CD4-positive, alpha-beta memory T cell (primary cell): ENCODE results near the gene EXOC3L2. TPM values are rescaled to one million over a fixed set of nuclear protein-coding genes. Genes with fewer than 3 reads are reported as not detected.

ENCODE experiments used
- CTCF ChIA-PET: fragments of 350-600 bp; sonication (Branson Sonifier 250); formaldehyde crosslinking; loops from one replicate; lab custom pipeline; 2021; ENCODE audit warnings: inconsistent platforms; ENCODE audit not compliant: partially characterized antibody; lab: Charles Lee
- POLR2A ChIA-PET: fragments of 350-600 bp; sonication (Branson Sonifier 250); formaldehyde crosslinking; loops from one replicate; lab custom pipeline; 2021; ENCODE audit not compliant: partially characterized antibody; lab: Charles Lee
- DNase-seq, 5 donors: peaks; one replicate each; pipeline versions ENCODE4 v3.0.0 to v3.0.0-alpha.2; 2020 to 2022; ENCODE audit warnings: mixed read lengths in 1 of 5
- H3K27ac ChIP-seq: one replicate; pipeline ENCODE4 v1.7.0; 2013; ENCODE audit warnings: low read depth, low read length
- H3K27me3 ChIP-seq: 2 replicates; pipeline ENCODE4 v1.7.0; 2013; ENCODE audit warnings: mild to moderate bottlenecking, low read length, moderate library complexity; ENCODE audit not compliant: insufficient read depth
- H3K36me3 ChIP-seq: 2 replicates; pipeline ENCODE4 v1.7.0; 2013; ENCODE audit warnings: mild to moderate bottlenecking, low read length, moderate library complexity; ENCODE audit not compliant: insufficient read depth
- H3K4me1 ChIP-seq: 2 replicates; pipeline ENCODE4 v1.7.0; 2013; ENCODE audit warnings: mild to moderate bottlenecking, low read length, moderate library complexity; ENCODE audit not compliant: insufficient read depth
- H3K4me3 ChIP-seq, 2 donors: one replicate each; pipeline ENCODE4 v1.7.0; 2013; ENCODE audit warnings: low read length in 2 of 2, mild to moderate bottlenecking in 1 of 2
- H3K9me3 ChIP-seq, 2 donors: one replicate each; pipeline ENCODE4 v1.7.0; 2013; ENCODE audit warnings: low read length in 2 of 2, control low read depth in 1 of 2; ENCODE audit not compliant: control insufficient read depth in 1 of 2
- H3K27ac Mint-ChIP-seq, 7 donors: one replicate each; pipeline ENCODE4 v1.8.0; 2020 to 2021; ENCODE audit warnings: mixed read lengths in 7 of 7, mild to moderate bottlenecking in 6 of 7, inconsistent platforms in 3 of 7, moderate library complexity in 3 of 7
- H3K27me3 Mint-ChIP-seq, 2 donors: one replicate each; pipeline ENCODE4 v1.8.0; 2020 to 2021; ENCODE audit warnings: mixed read lengths in 2 of 2
- H3K36me3 Mint-ChIP-seq, 2 donors: one replicate each; pipeline ENCODE4 v1.8.0; 2020 to 2021; ENCODE audit warnings: mixed read lengths in 2 of 2, inconsistent platforms in 1 of 2, mild to moderate bottlenecking in 1 of 2
- H3K4me1 Mint-ChIP-seq, 4 donors: one replicate each; pipeline ENCODE4 v1.8.0; 2020 to 2021; ENCODE audit warnings: mixed read lengths in 4 of 4, mild to moderate bottlenecking in 1 of 4
- H3K4me3 Mint-ChIP-seq, 8 donors: one replicate each; pipeline ENCODE4 v1.8.0; 2020 to 2021; ENCODE audit warnings: mixed read lengths in 8 of 8, mild to moderate bottlenecking in 7 of 8, moderate library complexity in 6 of 8, inconsistent platforms in 3 of 8
- H3K9me3 Mint-ChIP-seq, 8 donors: one replicate each; pipeline ENCODE4 v1.8.0; 2020 to 2021; ENCODE audit warnings: mixed read lengths in 8 of 8, mild to moderate bottlenecking in 5 of 8, inconsistent platforms in 3 of 8, moderate library complexity in 1 of 8
- intact Hi-C: fragments of 100-400 bp; cut with micrococcal nuclease; formaldehyde crosslinking; loops from one replicate; pipeline ENCODE4 v1.15.1; 2023
- polyA plus RNA-seq, 2 donors: library from polyadenylated mRNA; unstranded; fragments of 300-500 nt; fragmentation: Illumina TruSeq; gene quantifications; one replicate each; pipeline ENCODE4 v1.2.3, GENCODE V29; 2021
- total RNA-seq, 2 experiments: library from RNA; stranded (reverse); gene quantifications; one replicate each; pipeline ENCODE4 v1.2.3, GENCODE V29; 2021

Gene EXOC3L2
- total and polyA plus RNA-seq, 4 experiments from 2014 or later: not detected

- ChIA-PET CTCF (no interaction called here), POLR2A (interaction anchor here (1.1 to 4.1 kb wide), 2 partner anchors 9 to 15 kb away, joined by 4 to 33 read pairs; partner anchors contain the start of genes BLOC1S3 and TRAPPC6A)
- Mint-ChIP-seq H3K9me3 (no peaks in the 10 kb centered on the region), H3K36me3 (no peaks in the 10 kb centered on the region), H3K27ac (peak overlapping the region in 1 of 7 donors; percentile 29), H3K4me1 (peaks cover 14 to 35% (median 24%) of the 10 kb centered on the region in 4 donors), H3K4me3 (no peak overlapping the region), H3K27me3 (peaks cover 0 to 1% of the 10 kb centered on the region in 2 donors)
- H3K4me1 ChIP-seq: peaks cover 20% of the 10 kb centered on the region
- H3K36me3 ChIP-seq: no peaks in the 10 kb centered on the region
- H3K27me3 ChIP-seq: no peaks in the 10 kb centered on the region
- H3K4me3 ChIP-seq: no peak overlapping the region
- H3K9me3 ChIP-seq: no peaks in the 10 kb centered on the region
- no peak for DNase-seq
- intact Hi-C loops: no loop called here
- H3K27ac ChIP-seq: no peak overlapping the region
These were observed 82.5 kb downstream of the EXOC3L2 start for GRCh38 chr19:45162608-45163143.

Other genes starting within 250 kb of the EXOC3L2 start
- gene RELB, start 243.9 kb downstream of the EXOC3L2 start, total RNA-seq: 10 to 100 TPM; 38.8 to 39.8 TPM
- gene RELB, start 243.9 kb downstream of the EXOC3L2 start, polyA plus RNA-seq: 10 to 100 TPM; 19.7 to 31.2 TPM
- 100 to 1,000 TPM; 156 to 163 TPM for gene CLASRP, start 206.4 kb downstream of the EXOC3L2 start, total RNA-seq
- 10 to 100 TPM in 1 of 2 donors, 1 to 10 TPM in 1; 3.8 to 12.7 TPM for gene CLASRP, start 206.4 kb downstream of the EXOC3L2 start, polyA plus RNA-seq
- gene ZNF296, start 168.9 kb downstream of the EXOC3L2 start, total RNA-seq: 1 to 10 TPM; 1.7 to 1.9 TPM
- 1 to 10 TPM in 1 of 2 donors, under 1 TPM in 1; 0.98 to 3.2 TPM for gene ZNF296, start 168.9 kb downstream of the EXOC3L2 start, polyA plus RNA-seq
- 10 to 100 TPM; 15.9 to 17.6 TPM for gene GEMIN7, start 166.1 kb downstream of the EXOC3L2 start, total RNA-seq
- gene GEMIN7, start 166.1 kb downstream of the EXOC3L2 start, polyA plus RNA-seq: 10 to 100 TPM; 34.9 to 75.3 TPM
- 10 to 100 TPM; 25.2 to 26.2 TPM for gene PPP1R37, start 152.2 kb downstream of the EXOC3L2 start, total RNA-seq
- 1 to 10 TPM in 1 of 2 donors, under 1 TPM in 1; 0.31 to 1.4 TPM for gene PPP1R37, start 152.2 kb downstream of the EXOC3L2 start, polyA plus RNA-seq
- gene NKPD1, start 84.4 kb downstream of the EXOC3L2 start, total RNA-seq: 1 to 10 TPM in 1 of 2 experiments, under 1 TPM in 1; 0.80 to 1.2 TPM
- under 1 TPM in 1 of 2 donors, not detected in 1; 0.61 TPM for gene NKPD1, start 84.4 kb downstream of the EXOC3L2 start, polyA plus RNA-seq
- 10 to 100 TPM; 49.1 to 51.9 TPM for gene TRAPPC6A, start 67.2 kb downstream of the EXOC3L2 start, total RNA-seq
- 100 to 1,000 TPM; 160 to 246 TPM for gene TRAPPC6A, start 67.2 kb downstream of the EXOC3L2 start, polyA plus RNA-seq
- gene BLOC1S3, start 66.6 kb downstream of the EXOC3L2 start, total RNA-seq: 10 to 100 TPM; 26.5 to 29.9 TPM
- 10 to 100 TPM in 1 of 2 donors, 1 to 10 TPM in 1; 5.3 to 15.4 TPM for gene BLOC1S3, start 66.6 kb downstream of the EXOC3L2 start, polyA plus RNA-seq
- 10 to 100 TPM; 24.3 to 25.2 TPM for gene MARK4, start 5.9 kb upstream of the EXOC3L2 start, total RNA-seq
- 1 to 10 TPM in 1 of 2 donors, under 1 TPM in 1; 0.11 to 1.7 TPM for gene MARK4, start 5.9 kb upstream of the EXOC3L2 start, polyA plus RNA-seq
- not detected for gene CKM, start 77.5 kb upstream of the EXOC3L2 start, total RNA-seq
- not detected for gene CKM, start 77.5 kb upstream of the EXOC3L2 start, polyA plus RNA-seq
- not detected for gene KLC3, start 95.3 kb upstream of the EXOC3L2 start, total RNA-seq
- gene KLC3, start 95.3 kb upstream of the EXOC3L2 start, polyA plus RNA-seq: not detected
- 10 to 100 TPM; 17.9 to 19.3 TPM for gene ERCC2, start 125.2 kb upstream of the EXOC3L2 start, total RNA-seq
- 1 to 10 TPM; 5.1 to 9.2 TPM for gene ERCC2, start 125.2 kb upstream of the EXOC3L2 start, polyA plus RNA-seq
- gene PPP1R13L, start 159.7 kb upstream of the EXOC3L2 start, total RNA-seq: 10 to 100 TPM; 10.3 to 13.0 TPM
- under 1 TPM; 0.66 to 0.76 TPM for gene PPP1R13L, start 159.7 kb upstream of the EXOC3L2 start, polyA plus RNA-seq
- gene POLR1G, start 161.2 kb upstream of the EXOC3L2 start, total RNA-seq: 1 to 10 TPM; 2.0 to 2.9 TPM
- 1 to 10 TPM; 1.2 to 8.4 TPM for gene POLR1G, start 161.2 kb upstream of the EXOC3L2 start, polyA plus RNA-seq
- 10 to 100 TPM; 46.6 to 46.9 TPM for gene ERCC1, start 178.5 kb upstream of the EXOC3L2 start, total RNA-seq
- 10 to 100 TPM; 36.2 to 38.3 TPM for gene ERCC1, start 178.5 kb upstream of the EXOC3L2 start, polyA plus RNA-seq
- gene FOSB, start 222.6 kb upstream of the EXOC3L2 start, total RNA-seq: 1 to 10 TPM; 4.2 to 4.7 TPM
- gene FOSB, start 222.6 kb upstream of the EXOC3L2 start, polyA plus RNA-seq: 10 to 100 TPM; 12.5 to 17.1 TPM